Epithelial cell of proximal tubule (primary cell): ENCODE results near the gene ZBTB37. TPM values are rescaled to one million over a fixed set of nuclear protein-coding genes. Genes with fewer than 3 reads are reported as not detected.
A peak's percentile ranks its signal among the peaks of the same experiment; 100 is the strongest.

Experiments
- DNase-seq: peaks from one replicate; pipeline ENCODE4 v3.0.0-alpha.2; 2011; ENCODE audit warnings: low read depth
- H3K4me3 ChIP-seq: 2 replicates; pipeline ENCODE4 v1.5.1; 2011; ENCODE audit warnings: low read depth, mild to moderate bottlenecking, low read length
- total RNA-seq: library from RNA; depleted of rRNA; stranded (reverse); fragments of >200 nt; gene quantifications from 2 replicates; pipeline ENCODE4 v1.2.3, GENCODE V29; 2015
- TF ChIP-seq, protein P1 (sequence below): conservative IDR thresholded peaks from 2 replicates; pipeline ENCODE4 v1.5.1; 2012; ENCODE audit warnings: low read depth, mild to moderate bottlenecking, low read length

Gene ZBTB37
- total RNA-seq, 1 donor from 2014 or later = 2.2 TPM

DNA sequence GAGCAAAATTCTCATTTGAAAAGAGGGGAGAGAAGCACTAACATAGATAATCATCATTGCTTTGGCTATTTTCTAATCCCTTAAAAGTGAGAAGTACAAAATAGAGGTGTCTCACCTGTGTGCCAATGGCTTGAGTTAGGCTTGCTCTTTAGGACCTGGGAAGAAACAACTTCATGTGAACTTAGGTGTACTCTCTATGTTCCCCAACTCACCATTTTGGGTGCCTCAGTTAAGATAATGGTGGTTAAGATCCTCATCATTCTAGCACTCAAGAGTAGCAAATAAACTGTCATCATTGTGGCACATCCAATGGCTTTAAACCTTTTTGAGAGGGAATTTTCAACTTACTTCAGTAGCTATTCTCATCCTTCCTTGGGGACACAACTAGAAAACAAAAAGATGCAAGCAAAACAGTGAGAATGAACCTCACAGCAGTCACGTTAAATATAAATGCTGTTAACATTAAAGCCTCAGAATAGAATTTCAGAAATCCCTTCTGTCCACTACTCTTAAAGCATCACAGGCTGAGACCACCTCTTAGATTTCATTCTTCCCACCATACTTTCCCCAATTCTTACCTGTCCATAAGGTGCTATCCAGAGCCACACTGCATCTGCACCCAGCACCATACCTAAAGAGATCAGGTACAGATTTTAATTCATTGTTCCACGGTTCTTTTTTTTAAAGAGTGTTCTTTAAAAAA is 1.6 kb upstream of the ZBTB37 start:
- peak overlapping the region; percentile 94 for H3K4me3 ChIP-seq
- TF ChIP-seq, protein P1, sequence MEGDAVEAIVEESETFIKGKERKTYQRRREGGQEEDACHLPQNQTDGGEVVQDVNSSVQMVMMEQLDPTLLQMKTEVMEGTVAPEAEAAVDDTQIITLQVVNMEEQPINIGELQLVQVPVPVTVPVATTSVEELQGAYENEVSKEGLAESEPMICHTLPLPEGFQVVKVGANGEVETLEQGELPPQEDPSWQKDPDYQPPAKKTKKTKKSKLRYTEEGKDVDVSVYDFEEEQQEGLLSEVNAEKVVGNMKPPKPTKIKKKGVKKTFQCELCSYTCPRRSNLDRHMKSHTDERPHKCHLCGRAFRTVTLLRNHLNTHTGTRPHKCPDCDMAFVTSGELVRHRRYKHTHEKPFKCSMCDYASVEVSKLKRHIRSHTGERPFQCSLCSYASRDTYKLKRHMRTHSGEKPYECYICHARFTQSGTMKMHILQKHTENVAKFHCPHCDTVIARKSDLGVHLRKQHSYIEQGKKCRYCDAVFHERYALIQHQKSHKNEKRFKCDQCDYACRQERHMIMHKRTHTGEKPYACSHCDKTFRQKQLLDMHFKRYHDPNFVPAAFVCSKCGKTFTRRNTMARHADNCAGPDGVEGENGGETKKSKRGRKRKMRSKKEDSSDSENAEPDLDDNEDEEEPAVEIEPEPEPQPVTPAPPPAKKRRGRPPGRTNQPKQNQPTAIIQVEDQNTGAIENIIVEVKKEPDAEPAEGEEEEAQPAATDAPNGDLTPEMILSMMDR = no peak

DNA sequence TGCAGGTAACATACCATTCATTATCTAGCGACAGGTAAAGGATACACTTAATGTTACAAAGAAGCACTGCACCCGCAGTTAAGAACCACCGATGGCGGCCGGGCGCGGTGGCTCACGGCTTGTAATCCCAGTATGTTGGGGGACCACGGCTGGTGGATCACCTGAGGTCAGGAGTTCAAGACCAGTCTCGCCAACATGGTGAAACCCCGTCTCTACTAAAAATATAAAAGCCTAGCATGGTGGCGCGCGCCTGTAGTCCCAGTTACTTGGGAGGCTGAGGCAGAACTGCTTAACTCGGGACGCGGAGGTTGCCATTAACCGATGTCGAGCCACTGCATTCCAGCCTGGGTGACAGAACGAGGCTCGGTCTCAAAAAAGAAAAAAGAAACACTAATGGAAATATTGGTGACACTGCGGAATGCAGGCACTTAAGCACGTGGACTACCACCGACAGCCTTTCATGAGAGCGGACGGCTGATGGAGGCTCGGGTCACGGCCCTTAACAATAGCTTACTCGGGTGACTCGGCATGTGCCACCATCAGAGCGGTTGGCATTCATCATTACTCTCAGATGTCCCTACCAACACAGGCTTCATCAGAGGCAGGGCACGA is 933 bp upstream of the ZBTB37 start:
- peak overlapping the region; percentile 94 for H3K4me3 ChIP-seq
- no peak for DNase-seq
- TF ChIP-seq, protein P1 = no peak

More for the DNA sequence above, 1.6 kb upstream of the ZBTB37 start:
- DNase-seq = no peak

DNA sequence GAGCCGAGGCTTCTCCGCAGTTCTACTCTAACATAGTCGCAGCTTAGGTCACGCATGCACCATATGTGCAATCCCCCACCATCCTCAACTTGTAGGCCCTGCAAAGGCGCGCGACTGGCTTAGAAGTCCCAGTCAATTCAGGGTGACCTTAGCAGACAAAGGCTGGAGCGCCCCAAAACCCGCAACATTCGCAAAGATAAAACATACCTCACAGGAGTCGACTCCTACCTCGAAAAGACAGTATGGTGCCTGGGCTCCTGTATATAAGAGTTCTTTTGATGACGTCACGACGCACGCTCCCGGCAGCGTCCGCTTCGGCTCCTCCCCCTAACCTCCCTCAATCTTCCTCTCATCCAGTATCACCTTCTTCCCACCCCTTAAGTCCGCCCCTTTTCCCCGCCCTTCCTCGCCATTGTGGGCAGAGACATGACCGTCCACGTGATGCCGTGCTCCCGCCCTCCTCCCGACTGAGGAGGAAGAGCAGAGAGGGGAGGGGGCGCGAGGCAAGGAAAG is 371 bp upstream of the ZBTB37 start, which contains the start of gene GAS5:
GAS5 (minus strand) TSS at position 237 of the 513 bp plus-strand sequence.
- peak; percentile 94 for DNase-seq
- peak within 1 kb of the TSS; percentile 94 for H3K4me3 ChIP-seq
- TF ChIP-seq, protein P1 = no peak

DNA sequence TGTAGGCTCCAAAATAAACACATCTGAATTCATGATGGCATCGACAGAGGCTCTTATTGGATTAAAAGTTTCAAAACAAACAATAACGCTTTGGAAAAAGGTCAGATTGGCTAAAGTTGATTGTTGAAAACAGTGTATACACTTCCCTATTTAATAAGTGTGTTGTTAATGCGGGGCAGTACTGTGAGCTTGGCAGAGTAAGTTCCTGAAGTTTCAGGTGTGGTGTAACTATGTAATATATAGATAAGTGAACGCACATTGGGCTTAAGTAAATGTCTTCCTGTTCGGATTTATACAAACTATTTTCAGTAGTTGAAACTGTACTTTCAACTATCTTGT is 810 bp downstream of the ZBTB37 start:
- TF ChIP-seq, protein P1 = no peak
- peak overlapping the region; percentile 94 for H3K4me3 ChIP-seq
- DNase-seq = no peak

DNA sequence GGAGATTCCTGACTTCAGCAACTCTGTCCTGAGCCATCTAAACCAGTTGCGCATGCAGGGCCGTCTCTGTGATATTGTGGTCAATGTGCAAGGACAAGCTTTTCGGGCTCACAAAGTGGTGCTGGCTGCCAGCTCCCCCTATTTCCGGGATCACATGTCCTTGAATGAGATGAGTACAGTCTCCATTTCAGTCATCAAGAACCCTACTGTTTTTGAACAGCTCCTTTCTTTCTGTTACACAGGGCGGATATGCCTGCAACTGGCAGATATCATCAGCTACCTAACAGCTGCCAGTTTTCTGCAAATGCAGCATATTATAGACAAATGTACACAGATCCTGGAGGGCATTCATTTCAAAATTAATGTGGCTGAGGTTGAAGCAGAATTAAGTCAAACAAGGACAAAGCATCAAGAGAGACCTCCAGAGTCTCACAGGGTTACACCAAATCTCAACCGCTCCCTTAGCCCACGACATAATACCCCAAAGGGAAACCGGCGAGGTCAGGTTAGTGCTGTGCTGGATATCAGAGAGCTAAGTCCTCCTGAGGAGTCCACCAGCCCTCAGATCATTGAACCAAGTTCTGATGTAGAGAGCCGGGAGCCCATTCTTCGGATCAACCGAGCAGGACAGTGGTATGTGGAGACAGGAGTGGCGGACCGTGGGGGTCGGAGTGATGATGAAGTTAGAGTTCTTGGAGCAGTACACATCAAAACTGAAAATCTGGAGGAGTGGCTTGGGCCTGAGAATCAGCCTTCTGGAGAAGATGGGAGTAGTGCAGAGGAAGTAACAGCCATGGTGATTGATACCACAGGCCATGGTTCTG is 2.3 kb downstream of the ZBTB37 start:
- H3K4me3 ChIP-seq = no peak overlapping the region
- TF ChIP-seq, protein P1 = no peak
- no peak for DNase-seq

DNA sequence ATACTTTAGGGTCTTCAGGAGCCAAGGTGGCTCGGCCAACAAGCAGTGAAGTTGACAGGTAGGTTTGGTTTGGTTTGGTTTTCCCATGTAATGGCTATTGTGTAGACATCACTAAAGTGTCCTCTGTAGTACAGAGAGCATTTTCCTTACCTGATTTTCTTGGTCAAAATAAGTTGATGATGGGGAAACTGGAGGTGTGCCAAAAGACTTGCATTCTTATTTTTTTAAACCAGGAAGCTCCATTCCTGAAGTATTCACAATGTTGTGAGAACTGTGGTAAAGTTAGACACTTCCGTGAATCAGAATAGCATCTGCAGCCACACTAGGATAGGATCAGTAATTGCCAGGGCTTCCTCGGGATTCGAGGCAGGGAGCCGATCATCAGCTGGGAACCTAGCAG is 2.9 kb downstream of the ZBTB37 start:
- TF ChIP-seq, protein P1 = no peak
- DNase-seq = no peak
- no peak overlapping the region for H3K4me3 ChIP-seq
